ENCODE data around the gene DUSP28. TPM values are rescaled to one million over a fixed set of nuclear protein-coding genes. Genes with fewer than 3 reads are reported as not detected.

DUSP28 gene
- total and polyA plus RNA-seq, 12 donors, result 4.9 to 22.2 (median 8.5) TPM

GRCh38 chr2:240601061-240601830, 41.1 kb downstream of the DUSP28 start:
- Histone ChIP-seq H3K4me3 (no peak overlapping the region), H3K27ac (no peak overlapping the region), H3K4me1 (replicated peaks in 1 of 2) (no peaks in the 10 kb centered on the region), H3K36me3 (replicated peaks in 1 of 2) (peaks cover 0 to 18% of the 10 kb centered on the region in 2 donors), H3K9me3 (replicated peaks in 1 of 3) (no peaks in the 10 kb centered on the region), H3K27me3 (no peaks in the 10 kb centered on the region)
- intact Hi-C loops (cut with DNase I), result no loop called here
- TF ChIP-seq CTCF (IDR thresholded peaks at IDR 0.05), result no peak
- TF ChIP-seq POLR2A (IDR thresholded peaks at IDR 0.05), result no peak
- 77 to 83% (median 77%) methylated on average over 15 to 20 of the region's 20 CpGs for WGBS, 4 donors
- DNase-seq, result peak in 2 of 7 donors; percentile 3 to 10

DNA sequence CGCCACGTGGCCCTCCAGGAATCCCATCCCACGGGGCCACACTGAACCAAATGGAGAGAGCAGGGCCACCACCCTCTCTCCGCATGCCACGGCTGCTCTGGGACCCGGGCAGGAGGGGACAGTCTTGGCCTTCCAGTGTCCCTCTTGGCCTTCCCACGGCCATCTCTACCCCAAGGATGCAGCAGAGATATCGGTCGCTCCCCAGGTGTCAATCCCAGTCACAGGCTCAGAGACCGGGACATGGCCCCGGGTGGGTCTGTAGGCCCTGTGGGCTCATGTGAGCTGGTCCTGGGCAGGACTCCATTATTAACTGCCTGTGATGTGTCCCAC, 41.6 kb downstream of the DUSP28 start:
- no peaks in the 10 kb centered on the region for H3K9me3 ChIP-seq (replicated peaks in 1 of 3)
- H3K4me1 ChIP-seq (replicated peaks in 1 of 2), result no peaks in the 10 kb centered on the region
- no peak overlapping the region for H3K4me3 ChIP-seq
- no peaks in the 10 kb centered on the region for H3K27me3 ChIP-seq
- H3K27ac ChIP-seq, result no peak overlapping the region
- intact Hi-C loops (cut with DNase I), result no loop called here
- TF ChIP-seq POLR2A (IDR thresholded peaks at IDR 0.05) (no peak), CTCF (IDR thresholded peaks at IDR 0.05) (no peak)
- DNase-seq, result peak in 2 of 7 donors; percentile 5 to 8
- WGBS, 4 donors, result 88 to 93% (median 91%) methylated on average over 6 to 11 of the region's 11 CpGs
- H3K36me3 ChIP-seq (replicated peaks in 1 of 2), result peaks cover 0 to 18% of the 10 kb centered on the region in 2 donors

GRCh38 chr2:240602266-240603050, 42.3 kb downstream of the DUSP28 start:
- 84 to 94% (median 89%) methylated on average over 13 to 32 of the region's 32 CpGs for WGBS, 4 donors
- Histone ChIP-seq H3K4me1 (replicated peaks in 1 of 2) (no peaks in the 10 kb centered on the region), H3K9me3 (replicated peaks in 1 of 3) (no peaks in the 10 kb centered on the region), H3K27ac (no peak overlapping the region), H3K27me3 (no peaks in the 10 kb centered on the region), H3K4me3 (no peak overlapping the region), H3K36me3 (replicated peaks in 1 of 2) (peaks cover 0 to 18% of the 10 kb centered on the region in 2 donors)
- intact Hi-C loops (cut with DNase I), result no loop called here
- TF ChIP-seq CTCF (IDR thresholded peaks at IDR 0.05) (no peak), POLR2A (IDR thresholded peaks at IDR 0.05) (no peak)
- peak in 2 of 7 donors; percentile 4 to 12 for DNase-seq

DNA sequence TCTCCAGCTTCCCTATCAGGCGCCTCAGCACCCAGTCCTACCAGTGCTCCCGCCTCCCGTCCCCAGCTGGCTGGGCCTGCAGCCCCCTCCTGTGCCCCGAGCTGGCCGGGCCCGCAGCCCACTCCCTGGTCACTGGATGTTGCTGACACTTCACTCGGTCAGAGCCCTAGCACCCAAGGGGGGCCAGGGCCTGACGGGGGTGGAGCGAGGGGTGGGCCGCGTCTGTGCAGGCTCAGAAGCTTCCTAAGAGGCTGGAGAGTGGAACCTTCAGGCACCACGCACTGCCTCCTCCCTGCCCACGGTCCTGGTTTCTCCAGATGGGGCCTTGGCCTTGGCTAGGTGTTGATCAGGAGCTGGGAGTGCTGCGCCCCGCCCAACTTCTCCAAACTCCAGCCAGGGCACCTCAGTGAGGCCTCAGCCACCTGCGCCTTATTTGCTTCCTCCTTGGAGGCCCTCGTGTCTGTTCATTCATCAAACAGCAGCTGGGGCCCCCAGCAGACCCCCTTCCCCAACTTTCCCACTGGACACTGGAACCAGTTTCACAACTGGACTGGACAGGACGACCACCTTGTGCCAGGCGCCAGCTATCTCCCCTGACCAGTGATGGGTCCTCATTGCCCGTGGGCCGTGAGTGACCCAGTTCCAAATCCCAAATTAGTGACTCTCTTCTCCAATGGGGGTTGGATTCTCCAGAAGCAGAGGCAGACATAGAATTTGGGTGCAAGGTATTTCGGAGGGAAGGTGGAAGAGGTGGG, 43.1 kb downstream of the DUSP28 start:
- TF ChIP-seq CTCF (IDR thresholded peaks at IDR 0.05), result no peak
- no peak for TF ChIP-seq POLR2A (IDR thresholded peaks at IDR 0.05)
- H3K27me3 ChIP-seq, result no peaks in the 10 kb centered on the region
- peaks cover 0 to 11% of the 10 kb centered on the region in 2 donors for H3K36me3 ChIP-seq (replicated peaks in 1 of 2)
- H3K9me3 ChIP-seq (replicated peaks in 1 of 3), result no peaks in the 10 kb centered on the region
- H3K4me3 ChIP-seq, result no peak overlapping the region
- no peak overlapping the region for H3K27ac ChIP-seq
- no peaks in the 10 kb centered on the region for H3K4me1 ChIP-seq (replicated peaks in 1 of 2)
- 80 to 93% (median 89%) methylated on average over 9 to 22 of the region's 22 CpGs for WGBS, 4 donors
- peak in 1 of 7 donors; percentile 10 for DNase-seq
- intact Hi-C loops (cut with DNase I), result no loop called here
